Measurements from ENCODE around the gene MRPL45.

DNA sequence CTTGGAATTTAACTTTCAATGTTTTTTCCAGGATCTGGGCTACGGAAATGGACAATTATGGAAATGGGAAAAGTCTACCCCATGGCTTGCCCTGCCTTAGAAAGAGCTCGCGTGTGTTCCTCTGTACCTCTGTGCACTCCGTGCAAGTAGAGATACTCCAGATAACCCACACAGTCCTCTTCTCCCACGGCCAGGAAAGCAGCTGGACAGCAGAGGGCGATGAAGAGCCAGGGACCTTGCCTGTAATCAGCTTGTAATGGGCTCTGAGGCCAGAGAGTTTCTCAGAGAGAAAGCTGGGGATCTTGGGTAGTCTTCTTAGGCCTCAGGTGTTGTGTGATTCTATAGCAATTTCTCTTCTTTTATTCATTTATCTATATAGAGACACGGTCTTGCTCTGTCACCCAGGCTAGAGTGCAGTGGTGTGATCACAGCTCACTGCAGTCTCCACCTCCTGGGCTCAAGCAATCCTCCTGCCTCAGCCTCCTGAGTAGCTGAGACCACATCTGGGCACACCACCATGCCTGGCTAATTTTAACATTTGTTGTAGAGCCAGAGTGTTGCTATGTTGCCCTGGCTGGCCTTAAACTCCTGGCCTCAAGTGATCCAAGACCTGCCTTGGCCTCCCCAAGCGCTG is 52.2 kb downstream of the MRPL45 start:
- TF ChIP-seq, protein P1, sequence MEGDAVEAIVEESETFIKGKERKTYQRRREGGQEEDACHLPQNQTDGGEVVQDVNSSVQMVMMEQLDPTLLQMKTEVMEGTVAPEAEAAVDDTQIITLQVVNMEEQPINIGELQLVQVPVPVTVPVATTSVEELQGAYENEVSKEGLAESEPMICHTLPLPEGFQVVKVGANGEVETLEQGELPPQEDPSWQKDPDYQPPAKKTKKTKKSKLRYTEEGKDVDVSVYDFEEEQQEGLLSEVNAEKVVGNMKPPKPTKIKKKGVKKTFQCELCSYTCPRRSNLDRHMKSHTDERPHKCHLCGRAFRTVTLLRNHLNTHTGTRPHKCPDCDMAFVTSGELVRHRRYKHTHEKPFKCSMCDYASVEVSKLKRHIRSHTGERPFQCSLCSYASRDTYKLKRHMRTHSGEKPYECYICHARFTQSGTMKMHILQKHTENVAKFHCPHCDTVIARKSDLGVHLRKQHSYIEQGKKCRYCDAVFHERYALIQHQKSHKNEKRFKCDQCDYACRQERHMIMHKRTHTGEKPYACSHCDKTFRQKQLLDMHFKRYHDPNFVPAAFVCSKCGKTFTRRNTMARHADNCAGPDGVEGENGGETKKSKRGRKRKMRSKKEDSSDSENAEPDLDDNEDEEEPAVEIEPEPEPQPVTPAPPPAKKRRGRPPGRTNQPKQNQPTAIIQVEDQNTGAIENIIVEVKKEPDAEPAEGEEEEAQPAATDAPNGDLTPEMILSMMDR (IDR thresholded peaks at IDR 0.05): peak; percentile 58 to 87 (median 82)
- TF ChIP-seq POLR2AphosphoS5 (IDR thresholded peaks at IDR 0.05): no peak
